Ramos (cell line): Measurements from ENCODE around the gene RGS9BP.
"Not testable (repeated sequence)": the region's sequence is repeated elsewhere in the genome, so short reads cannot be mapped to it uniquely, and the experiment has no call there.

Experiments used
- in situ Hi-C: fragments of 300-500 bp; cut with MboI; formaldehyde crosslinking; loops from one replicate; pipeline ENCODE4 v1.14.3; 2022; ENCODE audit warnings: low sequenced_read_pairs; ENCODE audit not compliant: unreplicated experiment

RGS9BP gene

DNA sequence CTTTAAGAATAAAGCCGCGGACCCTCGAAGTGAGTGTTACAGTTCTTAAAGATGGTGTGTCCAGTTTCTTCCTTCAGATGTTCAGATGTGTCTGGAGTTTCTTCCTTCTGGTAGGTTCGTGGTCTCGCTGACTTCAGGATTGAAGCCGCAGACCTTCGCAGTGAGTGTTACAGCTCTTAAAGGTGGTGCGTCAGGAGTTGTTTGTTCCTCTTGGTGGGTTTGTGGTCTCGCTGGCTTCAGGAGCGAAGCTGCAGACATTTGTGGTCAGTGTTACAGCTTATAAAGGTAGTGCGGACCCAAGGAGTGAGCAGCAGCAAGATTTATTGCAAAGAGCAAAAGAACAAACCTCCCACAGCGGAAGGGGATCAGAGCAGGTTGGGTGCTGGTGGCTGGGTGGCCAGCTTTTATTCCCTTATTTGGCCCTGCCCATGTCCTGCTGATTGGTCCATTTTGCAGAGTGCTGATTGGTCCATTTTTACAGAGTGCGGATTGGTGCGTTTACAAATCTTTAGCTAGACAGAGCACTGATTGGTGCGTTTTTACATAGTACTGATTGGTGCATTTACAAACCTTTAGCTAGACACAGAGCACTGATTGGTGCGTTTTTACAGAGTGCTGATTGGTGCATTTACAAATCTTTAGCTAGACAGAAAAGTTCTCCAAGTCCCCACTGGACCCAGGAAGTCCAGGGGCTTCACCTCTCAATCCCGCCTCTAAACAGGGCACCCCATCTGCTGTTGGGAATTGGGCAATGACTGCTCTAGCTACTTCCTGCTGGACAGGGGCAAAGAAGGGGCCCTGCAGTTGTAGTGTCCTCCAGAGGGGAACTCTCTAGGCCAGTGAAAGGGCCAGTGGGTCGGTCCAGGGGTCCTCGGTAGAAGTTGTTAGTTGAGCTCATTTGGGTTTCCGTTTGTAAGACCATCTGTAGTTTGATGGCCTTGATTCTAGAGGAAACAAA is 17.8 kb downstream of the RGS9BP start:
- in situ Hi-C loops, result not testable (repeated sequence)

DNA sequence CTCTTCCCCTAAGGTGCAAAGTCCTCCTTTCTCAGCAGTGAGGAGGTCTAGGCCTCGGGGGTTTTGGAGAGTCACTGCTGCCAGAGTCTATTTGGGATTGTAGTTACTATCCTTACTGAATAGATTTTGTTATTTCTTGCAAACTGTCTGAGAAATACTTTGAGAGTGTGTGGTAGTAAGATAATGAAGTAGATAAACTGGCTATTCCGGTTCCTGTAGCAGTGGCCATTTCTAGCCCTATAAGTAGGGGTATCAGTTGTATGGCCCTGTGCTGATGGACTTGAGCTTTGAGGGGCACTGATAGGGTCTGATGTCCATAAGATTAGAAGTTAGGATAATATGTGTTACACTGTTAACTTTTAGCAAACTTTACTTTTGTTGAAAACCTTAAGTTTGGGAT is 18.7 kb downstream of the RGS9BP start:
- in situ Hi-C loops, result not testable (repeated sequence)

DNA sequence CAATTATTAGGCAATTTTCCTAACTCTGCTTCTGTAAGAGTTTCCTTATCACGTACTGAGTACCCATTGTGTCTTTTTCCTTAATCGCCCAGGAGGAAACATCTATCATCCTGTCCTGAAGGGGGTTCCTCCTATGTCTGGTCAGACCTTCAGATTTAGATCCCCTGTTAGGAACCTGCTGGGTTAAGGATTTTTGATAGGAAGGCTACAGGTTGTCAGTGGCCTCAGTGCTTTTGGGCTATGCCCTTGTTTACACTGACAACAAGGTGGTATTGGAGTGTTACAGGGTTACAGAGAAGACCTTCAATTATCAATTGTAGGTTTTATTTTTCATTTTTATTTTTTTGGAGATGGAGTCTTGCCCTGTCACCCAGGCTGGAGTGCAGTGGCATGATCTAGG is 19.2 kb downstream of the RGS9BP start:
- in situ Hi-C loops, result not testable (repeated sequence)

DNA sequence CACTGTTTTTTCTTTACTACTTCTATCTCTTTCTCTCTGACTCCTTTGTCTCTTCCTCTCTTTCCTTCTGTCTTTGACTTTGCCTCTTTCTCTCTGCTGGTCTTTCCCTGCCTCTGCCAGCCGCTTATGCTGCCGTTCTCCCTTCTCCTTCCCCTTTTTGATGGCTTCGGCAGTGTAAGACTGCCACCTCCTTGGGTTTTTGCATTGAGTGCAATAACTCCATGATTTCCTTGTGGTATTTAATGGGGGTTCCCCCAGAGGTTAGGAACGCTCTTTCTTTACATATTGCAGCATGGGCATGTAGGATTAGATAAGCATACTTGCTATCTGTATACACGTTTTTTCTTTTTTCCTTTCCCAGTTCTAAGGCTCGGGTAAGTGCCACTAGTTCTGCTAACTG is 19.9 kb downstream of the RGS9BP start:
- in situ Hi-C loops, result not testable (repeated sequence)

DNA sequence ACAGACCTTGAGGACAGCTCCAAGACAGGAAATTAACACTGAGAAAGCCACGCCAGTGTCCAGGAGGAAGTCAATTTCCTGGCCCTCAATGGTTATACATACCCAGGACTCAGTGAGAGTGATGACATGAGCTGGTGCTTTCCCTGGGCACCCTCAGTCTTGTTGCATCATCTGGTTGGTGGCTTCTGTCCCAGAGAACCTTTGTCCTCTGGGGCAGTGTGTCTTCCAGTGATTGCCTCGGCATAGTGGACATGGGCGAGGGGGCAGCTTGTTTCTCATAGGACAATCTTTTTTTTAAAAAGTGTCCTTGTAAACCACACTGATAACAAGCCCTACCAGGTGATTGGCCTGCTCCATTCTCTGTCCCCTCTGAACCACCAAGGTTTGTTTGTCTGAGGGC is 21.1 kb downstream of the RGS9BP start:
- in situ Hi-C loops, result not testable (repeated sequence)

DNA sequence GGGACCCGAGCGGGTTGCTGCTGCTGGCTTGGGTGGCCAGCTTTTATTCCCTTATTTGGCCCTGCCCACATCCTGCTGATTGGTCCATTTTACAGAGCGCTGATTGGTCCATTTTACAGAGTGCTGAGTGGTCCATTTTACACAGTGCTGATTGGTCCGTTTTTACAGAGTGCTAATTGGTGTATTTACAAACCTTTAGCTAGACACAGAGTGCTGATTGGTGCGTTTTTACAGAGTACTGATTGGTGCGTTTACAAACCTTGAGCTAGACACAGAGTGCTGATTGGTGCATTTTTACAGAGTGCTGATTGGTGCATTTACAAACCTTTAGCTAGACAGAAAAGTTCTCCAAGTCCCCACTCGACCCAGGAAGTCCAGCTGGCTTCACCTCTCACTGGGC is 24.5 kb downstream of the RGS9BP start:
- in situ Hi-C loops, result not testable (repeated sequence)

DNA sequence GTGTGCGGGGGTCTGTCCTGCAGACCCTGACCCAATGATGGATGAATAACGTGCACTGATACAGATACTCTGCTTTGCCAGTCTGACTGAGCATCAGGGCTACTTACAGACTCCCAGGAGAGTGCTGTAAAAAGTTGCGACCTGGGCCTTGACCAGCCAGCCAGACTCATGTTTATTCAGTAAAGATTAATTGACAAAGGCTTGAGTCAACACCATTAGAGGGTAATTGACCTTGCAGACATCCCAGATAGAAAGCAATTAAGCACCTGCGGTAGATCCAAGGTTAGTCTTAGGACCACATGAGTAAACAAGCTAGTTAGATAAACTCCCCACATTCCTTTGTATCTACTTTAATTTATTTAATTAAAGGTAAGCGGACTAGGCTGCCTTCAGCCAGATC is 26.4 kb downstream of the RGS9BP start:
- in situ Hi-C loops, result no loop called here

DNA sequence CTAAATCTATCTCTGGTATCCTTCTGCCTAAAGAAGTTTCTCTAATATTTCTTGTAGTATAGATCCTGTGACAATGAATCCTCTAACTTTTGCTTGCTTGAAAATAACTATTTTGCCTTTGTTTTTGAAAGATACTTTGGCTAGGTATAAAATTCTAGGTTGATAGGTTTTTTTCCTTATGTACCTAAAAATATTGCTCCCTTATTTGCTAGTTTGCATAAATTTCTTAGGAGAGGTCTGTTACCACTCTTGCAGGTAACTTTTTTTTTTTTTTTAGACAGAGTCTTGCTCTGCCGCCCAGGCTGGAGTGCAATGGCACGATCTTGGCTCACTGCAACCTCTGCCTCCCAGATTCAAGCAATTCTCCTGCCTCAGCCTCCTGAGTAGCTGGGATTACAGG is 28.4 kb downstream of the RGS9BP start:
- in situ Hi-C loops, result not testable (repeated sequence)

DNA sequence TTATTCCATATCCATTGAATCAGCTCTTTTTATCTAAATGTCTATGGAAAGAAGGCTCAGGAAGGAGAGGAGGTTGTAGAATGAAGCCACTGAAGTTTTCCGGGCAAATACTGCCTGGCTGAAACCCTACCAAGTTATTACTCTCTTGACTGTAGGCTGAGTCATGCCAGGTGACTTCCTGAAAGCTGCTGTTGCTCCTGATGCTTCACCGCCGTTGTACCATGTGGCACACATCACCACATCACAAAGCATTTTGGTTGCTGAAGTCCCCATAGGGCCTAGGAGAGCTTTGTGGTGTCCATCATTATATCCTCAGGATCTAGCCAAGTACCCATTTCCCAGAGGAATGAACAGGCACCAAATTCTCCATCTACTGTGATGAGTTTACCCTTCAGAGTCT is 32.8 kb downstream of the RGS9BP start:
- in situ Hi-C loops, result no loop called here

DNA sequence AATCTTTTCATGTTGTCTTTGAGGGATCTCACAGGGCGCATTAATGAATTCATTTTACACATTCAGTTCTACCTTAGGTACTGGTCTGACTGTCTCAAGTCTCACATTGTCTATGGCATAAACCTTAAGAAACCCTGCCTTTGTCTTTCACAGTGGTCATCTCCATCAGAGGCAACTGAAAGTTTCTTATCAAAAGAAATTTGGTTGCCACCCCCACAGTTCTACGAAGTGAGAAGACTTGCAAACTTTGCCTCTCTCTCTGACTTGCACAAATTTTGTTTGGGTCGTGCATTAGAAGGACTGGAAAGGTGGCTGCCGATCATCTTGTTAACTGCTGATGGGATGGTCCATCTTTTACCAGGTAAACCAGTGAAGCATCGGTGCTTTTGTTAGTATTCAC is 33.4 kb downstream of the RGS9BP start:
- in situ Hi-C loops, result no loop called here

DNA sequence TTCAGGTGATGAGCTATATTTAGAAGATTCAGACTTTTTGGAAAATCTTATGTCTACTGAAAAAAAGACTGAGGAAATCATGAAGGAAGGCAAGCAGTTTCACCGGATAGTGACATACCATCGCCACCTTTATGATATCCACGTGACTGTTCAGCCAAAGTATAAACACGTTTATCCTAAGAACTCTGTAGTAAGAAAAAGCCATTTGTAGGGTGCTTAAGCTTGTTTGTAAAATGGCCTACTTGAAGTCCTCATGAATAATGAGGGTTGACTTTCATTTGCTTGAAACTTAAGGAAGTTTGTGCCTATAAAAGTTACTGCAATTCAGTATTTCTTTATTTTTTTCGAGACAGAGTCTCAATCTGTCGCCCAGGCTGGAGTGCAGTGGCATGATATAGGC is 36.1 kb downstream of the RGS9BP start:
- in situ Hi-C loops, result no loop called here

DNA sequence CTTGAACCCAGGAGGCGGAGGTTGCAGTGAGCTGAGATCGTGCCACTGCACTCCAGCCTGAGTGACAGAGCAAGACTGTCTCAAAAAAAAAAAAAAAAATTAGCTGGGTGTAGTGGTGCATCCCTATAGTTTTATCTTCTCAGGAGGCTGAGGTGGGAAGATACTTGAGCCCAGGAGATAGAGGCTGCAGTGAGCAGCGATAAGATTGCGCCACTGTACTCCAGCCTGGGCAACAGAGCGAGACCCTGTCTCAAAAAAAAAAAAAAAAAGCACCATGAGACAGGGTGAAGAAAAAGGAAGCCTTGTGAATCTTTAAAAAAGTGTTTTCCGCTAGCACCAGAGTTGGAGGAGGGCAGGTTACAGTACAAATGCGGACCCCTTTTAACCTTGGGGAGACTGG is 40.6 kb downstream of the RGS9BP start:
- in situ Hi-C loops, result not testable (repeated sequence)

DNA sequence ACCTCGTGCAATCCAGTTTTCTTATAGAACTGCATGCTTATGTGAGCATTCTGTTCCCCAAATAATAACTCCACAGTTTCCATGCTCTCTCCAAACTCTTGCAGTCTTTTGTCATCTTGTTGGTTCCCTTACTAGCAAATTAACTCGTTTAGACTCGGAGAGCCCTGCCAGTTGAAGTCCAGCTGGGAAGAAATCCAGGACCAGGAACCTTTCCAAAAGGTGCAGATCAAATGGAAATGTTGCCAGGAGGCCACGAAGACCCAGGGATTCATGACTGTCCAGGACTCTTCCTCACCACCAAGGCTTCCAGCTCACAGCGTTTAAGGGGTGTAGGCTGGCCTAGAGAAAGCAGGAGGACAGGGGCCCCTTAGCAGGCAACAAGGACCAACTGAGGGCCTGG is 41.8 kb downstream of the RGS9BP start:
- in situ Hi-C loops, result no loop called here

DNA sequence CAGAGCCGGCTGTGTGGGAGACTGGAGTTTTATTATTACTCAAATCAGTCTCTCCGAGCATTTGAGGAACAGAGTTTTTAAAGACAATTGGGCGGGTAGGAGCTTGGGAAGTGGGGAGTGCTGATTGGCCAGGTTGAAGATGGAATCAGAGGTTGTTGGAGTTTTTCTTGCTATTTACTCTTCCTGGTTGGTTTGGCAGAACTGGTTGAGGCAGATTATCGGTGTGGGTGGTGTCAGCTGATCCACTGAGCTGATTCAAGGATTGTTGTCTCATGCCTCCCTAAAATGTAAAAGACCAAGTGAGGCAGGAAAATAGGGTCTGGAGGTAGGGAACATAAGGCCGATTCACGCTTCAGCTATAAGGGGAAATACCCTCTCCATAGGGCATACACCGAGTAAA is 42.6 kb downstream of the RGS9BP start:
- in situ Hi-C loops, result no loop called here

DNA sequence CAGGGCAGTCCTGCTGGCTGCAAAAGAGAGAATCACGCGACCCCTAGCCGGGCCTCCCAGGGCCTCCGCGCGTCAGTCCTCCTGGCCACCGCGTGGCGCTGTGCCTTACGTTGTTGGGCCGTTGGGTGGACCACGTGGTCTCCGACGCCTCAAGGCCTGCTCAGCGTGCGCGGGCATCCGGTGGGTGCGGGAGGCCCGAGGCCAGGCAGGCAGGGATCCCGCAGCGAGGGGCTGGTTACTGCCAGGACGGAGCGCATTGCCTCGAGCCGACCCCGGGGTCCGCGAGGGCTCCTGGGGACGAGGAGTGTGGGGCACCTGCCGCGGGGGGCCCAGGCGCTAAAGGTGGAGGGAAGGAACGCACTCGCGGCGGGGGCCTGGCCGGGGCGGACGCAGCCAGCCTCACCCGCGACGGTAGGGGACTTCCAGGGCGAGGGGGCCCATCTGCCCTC is 44.0 kb downstream of the RGS9BP start, which contains the start of gene TDRD12:
Gene TDRD12, plus strand, starts transcription at position 157 of the 449 bp plus-strand sequence. CDS start 306 bp downstream, outside the sequence.
- in situ Hi-C loops, result no loop called here

DNA sequence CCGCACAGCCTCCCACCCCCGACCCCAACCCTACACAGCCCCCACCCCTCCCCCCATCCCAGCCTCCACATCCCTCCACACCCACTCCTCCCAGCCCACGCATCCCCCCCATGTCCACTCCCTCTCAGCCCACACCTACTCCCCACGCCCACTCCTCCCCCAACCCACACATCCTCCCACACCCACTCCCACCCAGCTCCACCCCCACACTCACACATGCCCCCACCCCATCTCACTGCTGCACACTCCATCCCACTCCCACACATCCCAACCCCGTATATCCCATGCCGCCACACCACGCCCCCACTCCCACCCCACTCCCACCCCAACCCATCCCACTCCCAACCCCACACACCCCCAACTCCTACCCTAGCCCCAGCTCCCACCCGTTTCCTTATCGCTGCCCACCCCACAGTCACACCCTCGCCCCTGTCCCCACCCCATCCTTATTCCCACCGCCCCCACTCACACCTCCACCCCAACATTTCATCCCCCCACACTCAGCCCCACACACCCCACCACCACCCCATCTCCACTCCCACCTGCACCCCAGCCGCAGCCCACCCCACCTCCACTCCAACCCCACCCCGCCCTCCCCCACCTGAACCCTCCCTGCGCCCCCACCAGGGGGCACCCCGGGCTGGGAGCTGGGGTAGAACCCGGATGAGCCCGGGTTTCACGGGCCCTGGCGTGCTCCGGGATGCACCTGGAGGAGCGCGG is 44.7 kb downstream of the RGS9BP start:
- in situ Hi-C loops, result no loop called here

DNA sequence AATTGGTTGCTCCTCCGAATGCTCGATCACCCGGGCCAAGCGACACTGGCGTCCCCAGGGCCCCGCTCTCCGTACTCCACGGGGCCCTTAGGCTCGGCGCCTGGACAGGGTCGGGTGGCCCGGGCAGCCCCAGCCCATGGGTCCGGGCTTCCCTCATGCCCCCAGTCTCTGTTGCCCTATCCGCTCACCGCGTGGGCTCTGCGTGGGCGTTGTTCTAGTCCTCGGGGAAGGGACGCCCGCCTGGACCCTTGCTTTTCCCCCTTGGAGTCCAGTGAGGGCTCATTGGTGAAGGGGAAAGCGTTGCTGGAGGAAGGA is 45.2 kb downstream of the RGS9BP start:
- in situ Hi-C loops, result no loop called here
